22Rv1 (cell line): ENCODE data around the gene PAXX.
A peak's percentile ranks its signal among the peaks of the same experiment; 100 is the strongest.

Experiments
- H3K27ac ChIP-seq: fragments of 450-650 bp; 2 replicates; pipeline ENCODE4 v1.5.1; 2017
- CTCF ChIP-seq: fragments of 450-650 bp; IDR thresholded peaks from 2 replicates; pipeline ENCODE4 v1.5.1; 2017; ENCODE audit warnings: mild to moderate bottlenecking
- ZFX ChIP-seq: fragments of 450-650 bp; IDR thresholded peaks from 2 replicates; pipeline ENCODE4 v1.6.1; 2017; ENCODE audit warnings: antibody characterized with exemption, borderline replicate concordance

The PAXX gene

DNA sequence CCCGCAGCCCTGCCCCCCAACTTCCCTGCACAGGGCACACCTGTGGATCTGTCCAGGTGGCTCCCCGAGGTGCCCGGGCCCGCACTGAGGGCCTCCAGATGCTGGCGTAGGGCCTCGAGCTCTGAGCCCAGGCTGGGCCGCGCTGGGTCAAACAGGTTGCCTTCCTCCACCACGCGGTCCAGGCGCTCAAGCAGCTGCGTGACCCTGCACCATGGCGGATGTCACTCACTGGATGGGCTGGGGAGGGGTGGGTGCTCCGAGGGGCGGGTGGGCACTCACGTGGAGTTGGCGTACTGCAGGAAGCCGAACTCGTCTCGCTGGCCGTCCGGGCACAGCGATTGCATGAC, 30.4 kb downstream of the PAXX start:
- TF ChIP-seq ZFX (no peak), CTCF (no peak)
- peak overlapping the region; percentile 91 for H3K27ac ChIP-seq

DNA sequence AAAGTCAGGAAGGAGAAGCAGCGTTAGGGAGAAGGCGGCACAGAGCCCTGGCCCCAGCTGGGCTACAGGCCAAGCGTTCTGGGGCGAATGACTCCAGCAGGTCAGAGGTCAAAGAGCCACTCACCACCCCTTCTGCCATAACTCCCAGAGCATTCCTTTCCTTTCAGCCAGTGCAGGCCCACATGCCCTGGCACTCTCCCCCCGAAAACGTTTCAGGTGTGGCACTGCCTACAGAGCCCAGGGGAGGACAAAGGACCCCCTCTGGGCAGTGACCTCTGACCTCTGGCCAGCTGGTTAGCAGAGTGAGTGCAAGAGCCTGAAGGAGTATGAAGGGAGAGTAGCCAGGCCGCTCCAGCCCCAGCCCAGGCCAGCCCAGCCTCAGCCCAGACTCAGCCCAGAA, 30.9 kb downstream of the PAXX start:
- peak overlapping the region; percentile 91 for H3K27ac ChIP-seq
- TF ChIP-seq ZFX, result no peak
- no peak for TF ChIP-seq CTCF

DNA sequence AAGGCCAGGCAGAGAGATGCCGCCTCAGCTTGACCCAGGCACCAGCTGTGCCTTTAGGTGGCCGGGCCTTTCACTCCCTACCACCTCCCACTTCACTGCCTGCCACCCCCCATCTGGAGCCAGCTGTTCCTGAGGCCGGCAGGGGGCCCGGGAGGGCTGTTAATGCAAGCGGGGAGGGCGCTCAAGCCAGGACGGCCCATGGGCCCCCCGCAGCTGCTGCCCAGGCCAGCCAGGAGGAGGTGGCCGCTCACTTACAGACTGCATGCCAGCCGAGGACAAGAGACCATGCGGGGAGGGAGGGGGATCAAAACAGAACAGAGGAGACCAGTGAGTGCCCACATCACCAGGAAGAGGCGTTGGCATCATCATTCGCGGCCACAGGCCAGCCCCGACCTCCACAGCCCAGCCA, 31.4 kb downstream of the PAXX start:
- H3K27ac ChIP-seq, result peak overlapping the region; percentile 91

GRCh38 chr9:137025517-137025966, 33.3 kb downstream of the PAXX start:
- peak overlapping the region; percentile 91 for H3K27ac ChIP-seq
- TF ChIP-seq ZFX (no peak), CTCF (peak; percentile 55)

More for the DNA sequence above, 31.4 kb downstream of the PAXX start:
- TF ChIP-seq ZFX (no peak), CTCF (no peak)

DNA sequence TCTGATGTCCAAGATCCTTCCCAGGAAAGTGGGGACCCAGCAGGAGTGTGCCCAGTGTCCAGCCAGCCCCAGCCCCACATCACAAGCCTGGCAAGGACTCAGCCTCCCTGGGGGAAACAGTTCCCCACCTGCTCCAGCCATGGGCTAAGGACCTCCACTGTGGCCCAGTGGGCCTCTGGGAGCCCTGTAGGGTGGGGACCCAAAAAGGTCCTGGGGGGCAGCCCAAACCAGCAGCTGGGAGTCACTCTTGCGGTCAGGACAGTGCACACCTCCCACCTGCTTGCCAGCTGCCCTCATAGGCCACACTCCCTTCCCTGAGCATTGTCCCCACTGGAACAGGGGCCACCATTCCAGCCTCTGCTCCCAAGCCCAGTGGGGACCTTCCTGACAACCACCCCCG, 34.2 kb downstream of the PAXX start:
- TF ChIP-seq ZFX, result no peak
- TF ChIP-seq CTCF, result no peak
- H3K27ac ChIP-seq, result peak overlapping the region; percentile 91

DNA sequence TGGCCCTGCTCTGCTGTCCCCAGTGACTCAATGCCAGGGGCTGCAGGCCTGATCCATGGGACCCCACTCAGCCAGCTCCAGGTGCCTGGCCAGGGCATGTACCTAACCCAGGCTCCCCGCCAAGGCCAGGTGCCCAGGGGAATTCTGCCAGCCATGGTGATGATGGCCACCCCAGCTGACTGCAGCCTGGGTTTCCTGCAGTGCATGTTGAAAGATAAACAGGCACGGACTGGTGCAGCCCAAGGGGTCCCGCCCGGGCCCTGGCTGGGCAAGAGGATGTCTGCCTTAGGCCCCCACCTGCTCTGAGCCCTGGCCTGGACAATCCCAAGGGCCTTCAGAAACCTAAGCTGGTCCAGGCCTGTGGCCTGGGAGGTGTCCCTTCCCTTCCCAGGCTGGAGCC, 34.6 kb downstream of the PAXX start:
- TF ChIP-seq CTCF, result no peak
- no peak for TF ChIP-seq ZFX
- H3K27ac ChIP-seq, result peak overlapping the region; percentile 91

DNA sequence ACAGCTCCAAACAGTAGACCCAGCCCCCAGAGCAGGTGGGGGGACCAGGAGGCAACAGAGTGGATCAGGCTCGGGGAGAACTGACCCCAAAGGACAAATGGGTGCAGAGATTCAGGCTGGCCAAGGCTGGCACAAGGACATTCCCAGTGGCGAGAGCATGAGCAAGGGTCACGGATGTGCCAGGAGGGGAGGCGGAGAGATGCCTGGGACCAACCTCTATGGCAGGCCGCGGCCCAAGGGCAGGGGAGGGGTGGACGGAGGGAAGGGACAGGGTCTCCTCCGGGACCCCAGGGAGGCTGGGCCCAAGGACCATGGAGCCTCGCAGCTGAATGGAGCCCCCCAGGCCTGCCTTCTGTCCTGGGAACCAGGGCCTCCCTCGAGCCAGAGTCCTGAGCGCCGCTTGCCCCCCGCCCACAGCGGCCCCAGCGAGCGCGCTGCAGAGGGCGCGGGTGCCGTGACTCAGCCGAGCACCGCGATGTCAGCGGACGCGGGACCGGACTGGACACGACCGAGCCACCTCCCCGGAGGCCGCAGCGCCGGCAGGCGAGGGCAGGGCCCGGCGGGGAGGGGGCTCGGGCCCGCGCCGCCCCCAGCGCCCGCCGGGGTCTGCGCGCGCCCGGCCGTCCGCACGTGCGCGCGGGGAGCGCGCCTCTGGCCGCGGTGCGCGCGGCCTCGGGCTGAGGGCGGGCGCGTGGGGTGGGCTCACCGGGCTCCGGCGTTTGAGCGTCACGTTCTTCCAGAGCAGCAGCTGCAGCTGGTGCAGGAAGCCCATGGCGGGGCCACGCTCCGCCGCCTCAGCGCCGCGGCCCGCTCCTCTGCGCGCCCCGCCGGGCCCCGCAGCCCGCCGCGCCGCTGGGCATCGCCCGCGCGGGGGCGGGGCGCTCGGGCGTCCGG, 35.4 kb downstream of the PAXX start, which contains the start of gene ABCA2:
Gene ABCA2, minus strand, starts transcription at position 869 of the 894 bp plus-strand sequence. Its CDS starts 97 bp downstream, at position 772.
- H3K27ac ChIP-seq, result peak within 1 kb of the TSS; percentile 91
- no peak for TF ChIP-seq CTCF
- no peak for TF ChIP-seq ZFX
